Middle frontal gyrus (tissue), 1 donor: ENCODE results near the gene HMCN2.

Source experiments
- DNase-seq: peaks from one replicate; pipeline ENCODE4 v3.0.0-alpha.2; 2015; ENCODE audit warnings: low spot score; ENCODE audit errors: extremely low spot score

The HMCN2 gene

DNA sequence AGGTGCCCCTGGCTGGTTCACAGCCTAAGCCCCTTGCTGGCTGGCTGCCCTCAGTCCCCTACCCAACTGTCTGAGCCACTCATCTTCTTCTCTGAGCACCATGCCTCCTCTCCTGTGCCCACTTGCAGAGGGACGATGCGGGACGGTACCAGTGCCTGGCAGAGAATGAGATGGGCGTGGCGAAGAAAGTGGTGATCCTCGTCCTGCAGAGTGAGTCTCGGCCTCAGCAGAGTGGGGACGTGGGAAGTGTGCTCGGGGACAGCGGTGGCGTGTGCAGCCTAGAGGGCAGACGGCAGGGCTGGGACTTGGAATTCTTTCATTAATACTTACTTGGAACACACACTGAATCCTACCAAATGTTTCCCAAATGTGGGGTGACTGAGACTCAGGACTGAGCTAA is 144.9 kb downstream of the HMCN2 start:
- no peak for DNase-seq

DNA sequence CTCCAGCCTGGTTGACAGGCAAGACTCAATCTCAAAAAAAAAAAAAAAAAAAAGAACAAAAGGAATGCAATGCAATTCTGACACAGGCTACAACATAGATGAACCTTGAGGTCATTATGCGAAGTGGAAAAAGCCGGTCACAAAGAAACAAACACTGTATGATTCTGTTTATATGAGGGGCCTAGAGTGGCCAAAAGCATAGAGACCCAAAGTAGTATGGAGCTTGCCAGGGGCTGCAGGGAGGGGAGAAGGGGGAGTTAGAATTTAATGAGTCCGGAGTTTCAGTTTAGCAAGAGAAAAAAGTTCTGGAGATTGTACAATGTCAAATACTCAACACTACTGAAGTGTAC is 146.0 kb downstream of the HMCN2 start:
- DNase-seq: no peak

DNA sequence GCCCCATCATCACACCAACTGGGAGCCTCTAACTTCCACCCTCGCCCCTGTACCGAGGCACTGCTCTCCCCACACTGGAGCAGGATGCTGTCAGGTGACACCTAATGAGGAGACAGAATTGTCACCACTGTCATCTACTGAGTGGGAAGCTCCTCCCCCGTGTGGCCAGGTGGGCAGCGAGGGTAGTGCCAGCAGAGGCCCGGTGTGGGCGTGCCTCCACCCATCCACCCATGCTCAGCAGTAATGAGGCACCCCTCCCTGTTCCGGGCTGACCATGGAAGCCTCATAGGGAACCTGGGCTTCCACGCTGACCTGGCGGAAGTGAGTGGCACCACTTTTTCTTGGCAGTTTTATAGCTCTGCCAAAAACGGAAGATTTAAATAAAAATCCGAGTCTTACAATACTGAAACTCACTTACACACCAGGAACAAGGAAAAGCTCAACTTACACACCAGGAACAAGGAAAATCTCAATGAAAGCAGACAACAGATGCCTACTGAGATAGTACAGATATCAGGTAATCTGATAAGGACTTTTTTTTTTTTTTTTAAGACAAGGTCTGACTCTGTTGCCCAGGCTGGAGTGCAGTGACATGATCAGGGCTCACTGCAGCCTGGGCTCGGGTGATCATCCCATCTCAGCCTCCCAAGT is 148.6 kb downstream of the HMCN2 start:
- no peak for DNase-seq

GRCh38 chr9:130414910-130415746 is 149.6 kb downstream of the HMCN2 start:
- DNase-seq: no peak

- DNase-seq: no peak
Observed at GRCh38 chr9:130417602-130418001, 152.0 kb downstream of the HMCN2 start.

GRCh38 chr9:130418776-130419175 is 153.2 kb downstream of the HMCN2 start:
- no peak for DNase-seq

- DNase-seq: no peak
Observed at GRCh38 chr9:130419521-130420035, 154.0 kb downstream of the HMCN2 start.

DNA sequence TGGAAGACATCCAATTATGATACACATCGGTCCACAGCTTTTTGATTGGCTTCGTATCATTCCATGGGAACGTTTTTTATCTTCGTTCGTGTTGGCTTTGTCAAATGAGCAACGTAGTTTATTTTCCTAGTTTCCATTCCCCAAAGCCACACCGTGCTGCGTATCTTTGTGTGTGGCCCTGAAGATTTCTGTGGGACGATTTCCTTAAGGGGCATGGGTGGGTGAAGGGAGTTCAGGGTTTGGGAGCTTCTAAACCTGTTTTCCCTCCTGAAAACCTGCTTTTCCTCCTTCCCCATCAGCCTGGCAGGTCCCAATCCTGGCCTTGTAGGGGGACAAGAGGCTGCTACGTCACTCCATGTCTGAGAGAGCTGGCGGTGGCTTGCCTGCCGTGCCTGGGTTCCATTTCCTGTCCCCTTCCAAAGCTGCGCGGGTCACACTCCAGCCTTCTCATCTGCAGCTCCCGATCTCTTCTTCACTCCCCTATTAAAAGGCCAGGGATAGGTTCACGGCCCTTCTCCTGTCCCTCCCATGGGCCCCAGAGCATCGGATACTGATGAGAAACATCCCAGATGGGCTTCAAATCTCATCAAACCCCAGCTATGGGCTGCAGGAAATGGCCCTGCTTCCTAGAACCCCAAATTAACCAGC is 155.7 kb downstream of the HMCN2 start:
- DNase-seq: no peak

GRCh38 chr9:130421802-130422276 is 156.3 kb downstream of the HMCN2 start:
- DNase-seq: no peak

DNA sequence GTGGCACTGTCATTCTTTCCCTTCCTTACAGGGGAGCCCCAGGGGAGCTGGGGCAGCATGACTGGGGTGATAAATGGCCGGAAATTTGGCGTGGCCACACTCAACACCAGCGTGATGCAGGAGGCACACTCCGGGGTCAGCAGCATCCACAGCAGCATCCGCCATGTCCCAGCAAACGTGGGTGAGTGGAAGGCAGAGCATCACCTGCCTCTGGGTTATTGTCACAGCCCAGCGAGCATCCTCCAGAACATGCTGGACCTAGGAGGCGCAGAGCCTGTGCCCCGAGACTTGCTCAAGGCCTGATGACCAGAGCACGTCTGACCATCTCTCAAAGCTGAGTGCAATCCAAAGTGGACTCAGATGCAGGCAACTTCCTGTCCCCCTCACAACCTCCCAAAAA is 157.0 kb downstream of the HMCN2 start:
- DNase-seq: no peak

DNA sequence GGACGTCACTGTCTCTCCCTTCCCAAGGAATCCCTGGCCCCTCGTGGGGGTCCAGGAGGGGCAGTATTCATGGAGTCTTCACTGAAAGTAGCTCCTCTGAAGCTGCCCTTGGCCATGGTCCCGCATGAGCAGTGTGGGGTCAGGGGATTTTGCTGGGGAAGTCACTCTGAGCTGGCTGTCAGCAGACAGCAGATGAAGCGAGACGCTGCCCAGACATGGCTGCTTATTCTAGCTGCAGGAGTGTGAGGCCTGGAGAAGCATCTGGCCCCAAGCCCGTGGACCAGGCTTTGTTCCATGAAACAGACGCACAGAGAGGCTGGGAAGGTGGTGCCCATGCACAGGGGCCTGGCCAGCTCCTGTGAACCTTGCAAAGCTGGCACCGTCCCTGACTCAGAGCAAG is 157.7 kb downstream of the HMCN2 start:
- DNase-seq: no peak

GRCh38 chr9:130424595-130425454 is 159.3 kb downstream of the HMCN2 start:
- DNase-seq: no peak

GRCh38 chr9:130425741-130426466 is 160.3 kb downstream of the HMCN2 start:
- DNase-seq: no peak

- DNase-seq: no peak
Observed at GRCh38 chr9:130426467-130426773, 160.9 kb downstream of the HMCN2 start.

DNA sequence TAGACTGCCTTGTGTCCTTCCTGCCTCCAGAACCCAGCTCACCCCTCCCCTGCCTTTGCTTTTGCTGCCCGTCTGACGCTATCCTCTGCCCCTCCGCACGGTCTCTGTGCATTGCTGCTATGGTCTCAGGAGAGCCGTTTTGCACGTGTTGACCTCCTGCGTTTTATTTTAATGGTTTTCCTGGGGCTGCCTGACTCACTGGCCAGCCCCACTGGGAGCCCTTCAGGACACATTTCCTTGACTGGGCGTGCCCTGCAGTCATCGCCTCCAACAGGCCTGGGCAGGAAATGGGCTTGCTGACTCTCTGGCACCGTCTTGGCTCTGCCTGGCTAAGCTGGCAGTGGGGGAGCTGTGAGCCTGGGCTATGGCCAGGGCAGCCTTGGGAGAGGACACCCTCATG is 161.3 kb downstream of the HMCN2 start:
- no peak for DNase-seq

GRCh38 chr9:130427326-130427725 is 161.8 kb downstream of the HMCN2 start:
- no peak for DNase-seq

- DNase-seq: no peak
Observed at GRCh38 chr9:130428086-130428665, 162.6 kb downstream of the HMCN2 start.

- DNase-seq: no peak
Observed at GRCh38 chr9:130429381-130429780, 163.8 kb downstream of the HMCN2 start.

DNA sequence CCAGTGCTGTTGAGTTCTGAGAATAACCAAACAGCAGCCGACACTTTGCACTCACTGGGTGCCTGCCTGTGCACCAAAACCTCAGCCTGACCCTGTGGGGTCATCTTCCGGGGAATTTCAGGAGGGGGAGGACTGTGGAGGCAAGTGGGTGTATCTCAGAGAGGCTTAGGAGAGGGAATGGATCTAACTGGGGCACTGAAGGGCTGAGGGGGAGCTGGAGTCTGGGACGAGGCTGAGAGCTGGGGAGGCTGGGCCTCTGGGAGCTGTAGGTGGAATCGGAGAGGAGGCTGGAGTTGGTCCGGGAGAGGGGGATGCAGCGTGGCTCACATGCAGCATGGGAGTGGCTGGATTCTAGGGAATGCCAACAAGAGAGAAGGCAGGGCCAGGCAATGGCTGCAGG is 164.3 kb downstream of the HMCN2 start:
- no peak for DNase-seq

- DNase-seq: no peak
Observed at GRCh38 chr9:130430232-130430631, 164.7 kb downstream of the HMCN2 start.
